HepG2 (cell line): Measurements from ENCODE around the gene PPP1R16B. TPM values are rescaled to one million over a fixed set of nuclear protein-coding genes. Genes with fewer than 3 reads are reported as not detected.

Source experiments
- ATAC-seq: fragments of 200-7000 bp; cut with Tn5 transposase; 3 replicates; pipeline ENCODE4 v1.9.1; 2020; ENCODE audit warnings: mild to moderate bottlenecking, moderate library complexity
- BruUV-seq: library from RNA; stranded (reverse); fragments of 400-500 nt; replicated peaks from 2 replicates; lab custom pipeline; 2021; lab: Mats Ljungman, UMichigan
- CTCF ChIA-PET: fragments of 300-600 bp; formaldehyde crosslinking; extraction: SDS; loops from one replicate; lab custom pipeline; 2021; ENCODE audit warnings: low total read pairs, inconsistent platforms, low intra/inter-chr PET ratio; lab: Yijun Ruan, JAX
- POLR2A ChIA-PET: fragments of 350-600 bp; sonication (Branson Sonifier 250); formaldehyde crosslinking; loops from one replicate; lab custom pipeline; 2020; ENCODE audit warnings: antibody characterized with exemption, inconsistent platforms; lab: Yijun Ruan, JAX
- DNase-seq: peaks from one replicate; pipeline ENCODE4 v3.0.0-alpha.2; 2015; ENCODE audit warnings: low spot score
- FAIRE-seq: peaks from 3 replicates; lab custom pipeline; 2011; peaks lifted over from hg19 to GRCh38; lab: Jason Lieb, UNC
- H2AFZ ChIP-seq: one replicate; pipeline ENCODE4 v1.6.1; 2011; ENCODE audit warnings: low read length, inconsistent platforms
- H3K27ac ChIP-seq: fragments of 300-600 bp; 3 replicates; pipeline ENCODE4 v1.8.0; 2011; ENCODE audit warnings: mixed run types, mild to moderate bottlenecking, mixed read lengths, low read length, inconsistent platforms; ENCODE audit not compliant: insufficient read depth; ENCODE audit errors: extremely low read length
- H3K27me3 ChIP-seq, 2 experiments: fragments of 200-600 bp in 1 of 2; 2 replicates in 1 of 2; 3 replicates in 1 of 2; pipeline versions ENCODE4 v1.6.0 to v1.8.0; 2011; ENCODE audit warnings: low read length in 2 of 2, mild to moderate bottlenecking in 2 of 2, moderate library complexity in 2 of 2, inconsistent platforms in 1 of 2; ENCODE audit not compliant: insufficient read depth in 2 of 2, control insufficient read depth in 1 of 2
- H3K36me3 ChIP-seq, 2 experiments: fragments of 200-600 bp in 1 of 2; replicated peaks in 1 of 2; 2 replicates in 1 of 2; 3 replicates in 1 of 2; pipeline versions ENCODE4 v1.5.1 to v1.8.0; 2011; ENCODE audit warnings: low read length in 2 of 2, inconsistent platforms in 1 of 2; ENCODE audit not compliant: insufficient read depth in 2 of 2, control insufficient read depth in 1 of 2
- H3K4me1 ChIP-seq: 2 replicates; pipeline ENCODE4 v1.5.1; 2012; ENCODE audit warnings: low read length, inconsistent platforms; ENCODE audit not compliant: insufficient read depth
- H3K4me2 ChIP-seq: 2 replicates; pipeline ENCODE4 v1.6.0; 2011; ENCODE audit warnings: low read depth, low read length, inconsistent platforms
- H3K4me3 ChIP-seq, 3 experiments: fragments of 200-600 bp in 1 of 3; sonication (generic), shearing (Covaris generic) in 1 of 3; replicated peaks in 1 of 3; 2 replicates each; pipeline ENCODE4 v1.5.1; 2011 to 2016; ENCODE audit warnings: low read length in 3 of 3, inconsistent platforms in 2 of 3, low read depth in 2 of 3, mild to moderate bottlenecking in 2 of 3, control low read depth in 1 of 3, mixed read lengths in 1 of 3; ENCODE audit not compliant: insufficient read depth in 1 of 3
- H3K79me2 ChIP-seq: one replicate; pipeline ENCODE4 v1.6.1; 2011; ENCODE audit warnings: low read length, inconsistent platforms; ENCODE audit not compliant: insufficient read depth
- H3K9ac ChIP-seq: 2 replicates; pipeline ENCODE4 v1.6.0; 2011; ENCODE audit warnings: mild to moderate bottlenecking, low read depth, low read length, inconsistent platforms; ENCODE audit not compliant: insufficient read depth
- H3K9me3 ChIP-seq: 2 replicates; pipeline ENCODE4 v1.5.1; 2012; ENCODE audit warnings: mild to moderate bottlenecking, low read length
- H4K20me1 ChIP-seq: 2 replicates; pipeline ENCODE4 v1.6.0; 2011; ENCODE audit warnings: inconsistent platforms, mild to moderate bottlenecking, low read length, moderate library complexity; ENCODE audit not compliant: insufficient read depth
- HNRNPUL1 ChIP-seq: fragments of 200-400 bp; formaldehyde crosslinking; IDR thresholded peaks from 2 replicates; pipeline ENCODE4 v1.6.1; 2017; ENCODE audit warnings: low read depth, mild to moderate bottlenecking, low read length, moderate library complexity
- IKZF4 ChIP-seq: sonication (generic); formaldehyde crosslinking; IDR thresholded peaks from 2 replicates; pipeline ENCODE4 v1.5.1; 2020; ENCODE audit warnings: borderline replicate concordance, mild to moderate bottlenecking, low read depth, missing genetic modification reagents; ENCODE audit errors: not compliant biosample characterization
- SMARCE1 ChIP-seq: fragments of 450-650 bp; IDR thresholded peaks from 2 replicates; pipeline ENCODE4 v1.6.1; 2017; ENCODE audit warnings: borderline replicate concordance
- TAF1 ChIP-seq: sonication (generic); formaldehyde crosslinking; IDR thresholded peaks from 2 replicates; pipeline ENCODE4 v1.4.0; 2020; ENCODE audit warnings: missing genetic modification reagents
- ZC3H4 ChIP-seq: sonication (generic); formaldehyde crosslinking; IDR thresholded peaks from 2 replicates; pipeline ENCODE4 v1.4.0; 2020; ENCODE audit warnings: missing genetic modification reagents, borderline replicate concordance
- ZNF274 ChIP-seq: sonication (generic); formaldehyde crosslinking; IDR thresholded peaks from 2 replicates; pipeline ENCODE4 v1.5.1; 2020; ENCODE audit warnings: mild to moderate bottlenecking, missing genetic modification reagents
- ZNF567 ChIP-seq: sonication (generic); formaldehyde crosslinking; IDR thresholded peaks from 2 replicates; pipeline ENCODE4 v1.8.1; 2023; ENCODE audit warnings: mild to moderate bottlenecking, missing genetic modification reagents, borderline replicate concordance
- ZNF607 ChIP-seq: sonication (generic); formaldehyde crosslinking; IDR thresholded peaks from 2 replicates; pipeline ENCODE4 v1.5.1; 2020; ENCODE audit warnings: missing genetic modification reagents, mild to moderate bottlenecking, borderline replicate concordance
- ZZZ3 ChIP-seq: sonication (generic); formaldehyde crosslinking; IDR thresholded peaks from 2 replicates; pipeline ENCODE4 v1.4.0; 2020; ENCODE audit warnings: missing genetic modification reagents, mild to moderate bottlenecking, borderline replicate concordance
- WGBS: methylation state at CpG from one replicate; pipeline ENCODE4 v1.1.6; 2017; ENCODE audit warnings: low lambda C conversion rate; 5-methylcytosine and 5-hydroxymethylcytosine counted together
- in situ Hi-C: cut with HindIII; loops from 2 replicates; pipeline ENCODE4 v1.10.0; 2017; ENCODE audit warnings: low pct_unique_long_range_greater_than_20kb; ENCODE audit not compliant: extremely low pct_ligation_motif_present
- intact Hi-C: fragments of 100-400 bp; cut with micrococcal nuclease; formaldehyde crosslinking; loops from one replicate; pipeline ENCODE4 v1.10.0; 2022; ENCODE audit not compliant: unreplicated experiment
- polyA plus RNA-seq, 8 experiments: library from polyadenylated mRNA; depleted of rRNA in 3 of 8; stranded (reverse) in 7 of 8; unstranded in 1 of 8; fragments of >200 nt; fragmentation: Illumina TruSeq in 4 of 8; extraction: Trizol in 4 of 8; gene quantifications; 2 replicates each; pipeline versions ENCODE4 v1.2.1 to v1.2.3, GENCODE V29; 2011 to 2016; ENCODE audit warnings: low read depth in 4 of 8, missing spikeins in 1 of 8, mixed read lengths in 1 of 8; ENCODE audit not compliant: insufficient read depth in 1 of 8
- total RNA-seq, 5 experiments: library from RNA; depleted of rRNA; stranded (reverse); fragments of >200 nt; fragmentation: Illumina TruSeq; extraction: Trizol; gene quantifications; 2 replicates each; pipeline ENCODE4 v1.2.3, GENCODE V29; 2016; ENCODE audit warnings: low read depth in 1 of 5
- TF ChIP-seq, protein P1 (sequence below): sonication (generic); formaldehyde crosslinking; IDR thresholded peaks from 2 replicates; pipeline ENCODE4 v1.4.0; 2020; ENCODE audit warnings: missing genetic modification reagents, borderline replicate concordance
- TF ChIP-seq, protein P2 (sequence below): sonication (generic); formaldehyde crosslinking; IDR thresholded peaks from 2 replicates; pipeline ENCODE4 v1.5.1; 2020; ENCODE audit warnings: missing genetic modification reagents, mild to moderate bottlenecking, borderline replicate concordance
- TF ChIP-seq, protein P3 (sequence below): sonication (generic); formaldehyde crosslinking; conservative IDR thresholded peaks from 2 replicates; pipeline ENCODE4 v1.8.1; 2023; ENCODE audit warnings: missing genetic modification reagents

The PPP1R16B gene
- total and polyA plus RNA-seq, 2 of the 13 experiments (the other 11 are each of a cell fraction or from before 2014, with no cell fraction given) = 0.02 to 0.11 TPM

DNA sequence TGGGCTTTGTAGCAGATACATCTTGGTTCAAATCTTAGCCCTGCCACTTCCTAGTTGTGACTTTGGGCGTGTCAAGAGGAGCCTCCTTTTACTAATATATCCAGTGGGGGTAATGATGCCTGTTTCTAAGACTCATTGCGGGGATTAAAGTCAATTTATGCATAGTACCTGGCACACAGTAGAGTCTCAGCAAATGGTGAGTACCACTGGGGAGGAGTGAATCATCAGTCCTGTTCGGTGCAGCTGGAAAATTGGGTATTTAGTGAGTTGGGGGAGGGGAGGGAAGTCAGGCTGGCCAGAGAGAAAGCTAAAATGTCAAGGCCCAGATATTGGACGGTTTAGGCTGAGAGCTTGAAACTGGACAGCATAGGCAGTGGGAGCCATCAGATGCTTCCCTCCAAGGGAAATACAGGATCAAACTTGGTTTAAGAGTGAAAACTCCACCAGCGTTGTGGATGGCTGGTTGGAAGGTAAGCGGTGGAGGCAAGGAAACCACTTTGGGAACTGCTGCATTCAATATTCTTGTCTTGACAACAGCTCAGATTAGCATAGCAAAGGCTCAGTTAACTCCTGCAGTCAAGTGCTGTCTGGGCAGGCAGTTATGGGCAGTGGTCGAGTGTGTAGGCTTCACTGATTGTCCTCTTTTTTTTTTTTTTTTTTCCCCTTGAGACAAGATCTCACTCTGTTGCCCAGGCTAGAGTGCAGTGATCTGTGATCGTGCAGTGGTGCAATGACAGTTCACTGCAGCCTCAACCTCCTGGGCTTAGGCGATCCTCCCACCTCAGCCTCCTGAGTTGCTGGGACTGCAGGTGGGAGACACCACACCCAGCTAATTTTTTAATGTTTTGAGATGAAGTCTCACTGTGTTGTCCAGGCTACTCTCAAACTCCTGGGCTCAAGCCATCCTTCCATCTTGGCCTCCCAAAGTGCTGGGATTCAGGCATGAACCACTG, 12.9 kb downstream of the PPP1R16B start:
- WGBS = 45% methylated on average over 9 of the region's 9 CpGs
- no peak overlapping the region for H2AFZ ChIP-seq
- FAIRE-seq (no peak), DNase-seq (no peak), ATAC-seq (no peak)
- no peaks in the 10 kb centered on the region for H3K36me3 ChIP-seq
- H3K9me3 ChIP-seq = no peaks in the 10 kb centered on the region
- in situ Hi-C loops = no loop called here
- 0 out of 2 replicates have a peak, but pooled peaks cover 11% of the 10 kb centered on the region for H3K4me1 ChIP-seq
- H3K79me2 ChIP-seq = no peaks in the 10 kb centered on the region
- intact Hi-C loops = no loop called here
- H4K20me1 ChIP-seq = no peaks in the 10 kb centered on the region
- POLR2A ChIA-PET = no interaction called here
- H3K27ac ChIP-seq = no peak overlapping the region
- no peak overlapping the region for H3K4me2 ChIP-seq
- H3K4me3 ChIP-seq = no peak overlapping the region
- H3K27me3 ChIP-seq = peaks cover 0 to 3% of the 10 kb centered on the region in 2 experiments; a peak in 1 of 5 replicates
- CTCF ChIA-PET = no interaction called here
- BruUV-seq = no TSS peak
- no peak overlapping the region for H3K9ac ChIP-seq
- TF ChIP-seq, protein P1, sequence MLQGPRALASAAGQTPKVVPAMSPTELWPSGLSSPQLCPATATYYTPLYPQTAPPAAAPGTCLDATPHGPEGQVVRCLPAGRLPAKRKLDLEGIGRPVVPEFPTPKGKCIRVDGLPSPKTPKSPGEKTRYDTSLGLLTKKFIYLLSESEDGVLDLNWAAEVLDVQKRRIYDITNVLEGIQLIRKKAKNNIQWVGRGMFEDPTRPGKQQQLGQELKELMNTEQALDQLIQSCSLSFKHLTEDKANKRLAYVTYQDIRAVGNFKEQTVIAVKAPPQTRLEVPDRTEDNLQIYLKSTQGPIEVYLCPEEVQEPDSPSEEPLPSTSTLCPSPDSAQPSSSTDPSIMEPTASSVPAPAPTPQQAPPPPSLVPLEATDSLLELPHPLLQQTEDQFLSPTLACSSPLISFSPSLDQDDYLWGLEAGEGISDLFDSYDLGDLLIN (CRISPR knock-in tag) = no peak
- TF ChIP-seq ZC3H4 (CRISPR knock-in tag) (no peak), IKZF4 (CRISPR knock-in tag) (no peak), ZZZ3 (CRISPR knock-in tag) (no peak)

DNA sequence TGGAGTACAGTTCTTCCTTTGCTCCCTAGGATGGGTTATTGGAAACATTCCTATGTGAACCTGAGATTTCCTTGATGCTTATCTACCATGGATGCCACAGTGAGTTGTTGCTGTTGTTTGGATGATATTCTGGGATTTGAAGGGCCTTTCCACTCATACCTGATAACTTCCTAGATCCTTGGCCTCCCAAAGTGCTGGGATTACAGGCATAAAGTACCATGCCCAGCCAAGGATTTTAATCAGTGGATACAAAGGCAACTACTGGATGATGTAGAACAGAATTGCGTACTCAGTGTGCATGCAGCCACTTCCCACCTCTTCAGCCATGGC, 20.0 kb downstream of the PPP1R16B start:
- Histone ChIP-seq H3K9me3 (no peaks in the 10 kb centered on the region), H3K79me2 (no peaks in the 10 kb centered on the region), H4K20me1 (no peaks in the 10 kb centered on the region), H3K36me3 (no peaks in the 10 kb centered on the region), H3K9ac (no peak overlapping the region), H3K4me2 (peak overlapping the region; percentile 38; the same call in 1 of the 2 replicates), H3K27ac (no peak overlapping the region), H3K27me3 (0 out of 5 replicates have a peak, but pooled peaks cover 1 to 3% of the 10 kb centered on the region in 2 experiments), H3K4me3 (no peak overlapping the region), H3K4me1 (peaks cover 21% of the 10 kb centered on the region), H2AFZ (no peak overlapping the region)
- ChIA-PET POLR2A (interaction anchor here (1.0 kb wide), 1 partner anchor 11 kb away, joined by 3 read pairs; no protein-coding TSS in a partner anchor), CTCF (no interaction called here)
- no peak for ATAC-seq
- intact Hi-C loops (no loop called here), in situ Hi-C loops (no loop called here)
- WGBS = 63% methylated on average over 1 of the region's 1 CpG
- BruUV-seq = no TSS peak
- FAIRE-seq = no peak
- no peak for DNase-seq
- TF ChIP-seq TAF1 (CRISPR knock-in tag) (no peak), ZNF607 (CRISPR knock-in tag) (no peak), SMARCE1 (no peak), ZNF274 (no peak), ZNF567 (CRISPR knock-in tag) (0 out of 2 replicates have a peak, but pooled peaks have one; percentile 21), HNRNPUL1 (no peak)
- TF ChIP-seq, protein P2, sequence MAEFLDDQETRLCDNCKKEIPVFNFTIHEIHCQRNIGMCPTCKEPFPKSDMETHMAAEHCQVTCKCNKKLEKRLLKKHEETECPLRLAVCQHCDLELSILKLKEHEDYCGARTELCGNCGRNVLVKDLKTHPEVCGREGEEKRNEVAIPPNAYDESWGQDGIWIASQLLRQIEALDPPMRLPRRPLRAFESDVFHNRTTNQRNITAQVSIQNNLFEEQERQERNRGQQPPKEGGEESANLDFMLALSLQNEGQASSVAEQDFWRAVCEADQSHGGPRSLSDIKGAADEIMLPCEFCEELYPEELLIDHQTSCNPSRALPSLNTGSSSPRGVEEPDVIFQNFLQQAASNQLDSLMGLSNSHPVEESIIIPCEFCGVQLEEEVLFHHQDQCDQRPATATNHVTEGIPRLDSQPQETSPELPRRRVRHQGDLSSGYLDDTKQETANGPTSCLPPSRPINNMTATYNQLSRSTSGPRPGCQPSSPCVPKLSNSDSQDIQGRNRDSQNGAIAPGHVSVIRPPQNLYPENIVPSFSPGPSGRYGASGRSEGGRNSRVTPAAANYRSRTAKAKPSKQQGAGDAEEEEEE (CRISPR knock-in tag) = no peak
- TF ChIP-seq, protein P3, sequence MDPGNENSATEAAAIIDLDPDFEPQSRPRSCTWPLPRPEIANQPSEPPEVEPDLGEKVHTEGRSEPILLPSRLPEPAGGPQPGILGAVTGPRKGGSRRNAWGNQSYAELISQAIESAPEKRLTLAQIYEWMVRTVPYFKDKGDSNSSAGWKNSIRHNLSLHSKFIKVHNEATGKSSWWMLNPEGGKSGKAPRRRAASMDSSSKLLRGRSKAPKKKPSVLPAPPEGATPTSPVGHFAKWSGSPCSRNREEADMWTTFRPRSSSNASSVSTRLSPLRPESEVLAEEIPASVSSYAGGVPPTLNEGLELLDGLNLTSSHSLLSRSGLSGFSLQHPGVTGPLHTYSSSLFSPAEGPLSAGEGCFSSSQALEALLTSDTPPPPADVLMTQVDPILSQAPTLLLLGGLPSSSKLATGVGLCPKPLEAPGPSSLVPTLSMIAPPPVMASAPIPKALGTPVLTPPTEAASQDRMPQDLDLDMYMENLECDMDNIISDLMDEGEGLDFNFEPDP (CRISPR knock-in tag) = 0 out of 2 replicates have a peak, but pooled peaks have one; percentile 54
